ENCODE data around the gene ZFAND3. TPM values are rescaled to one million over a fixed set of nuclear protein-coding genes. Genes with fewer than 3 reads are reported as not detected.

Gene ZFAND3
- polyA plus RNA-seq, 1 donor from 2014 or later, result 19.7 TPM

GRCh38 chr6:37930288-37930971, 110.9 kb downstream of the ZFAND3 start:
- Histone ChIP-seq H3K9me3 (ENCODE audit: low read length) (no peaks in the 10 kb centered on the region), H3K79me2 (replicated peaks; ENCODE audit: insufficient read depth, low read length) (peaks cover 22% of the 10 kb centered on the region), H3K27ac (ENCODE audit: low read length) (no peak overlapping the region), H3K4me2 (ENCODE audit: low read length) (no peak overlapping the region), H3K9ac (ENCODE audit: low read length) (no peak overlapping the region), H3K9me2 (ENCODE audit: insufficient read depth, low read length) (no peaks in the 10 kb centered on the region), H3F3A (ENCODE audit: insufficient read depth, low read length, poor library complexity, severe bottlenecking) (no peaks in the 10 kb centered on the region), H3K27me3 (ENCODE audit: insufficient read depth, low read depth, low read length) (no peaks in the 10 kb centered on the region), H4K20me1 (ENCODE audit: insufficient read depth) (no peaks in the 10 kb centered on the region), H3K36me3 (ENCODE audit: insufficient read depth, low read length) (no peaks in the 10 kb centered on the region), H3K4me3 (ENCODE audit: low read length) (no peak overlapping the region), H2AFZ (ENCODE audit: low read depth, low read length) (no peak overlapping the region)
- TF ChIP-seq SMC3 (conservative IDR thresholded peaks at IDR 0.05; ENCODE audit: poor library complexity) (no peak), EP300 (conservative IDR thresholded peaks at IDR 0.05; ENCODE audit: poor library complexity, severe bottlenecking) (no peak), POLR2AphosphoS5 (IDR thresholded peaks at IDR 0.05) (no peak), EZH2 (IDR thresholded peaks at IDR 0.05; ENCODE audit: borderline replicate concordance, insufficient read depth, low read length, poor library complexity, severe bottlenecking) (no peak), TAF1 (IDR thresholded peaks at IDR 0.05; ENCODE audit: low read depth) (no peak), RAD21 (conservative IDR thresholded peaks at IDR 0.05) (no peak), CTCF (IDR thresholded peaks at IDR 0.05; ENCODE audit: poor library complexity, severe bottlenecking) (no peak), MXI1 (conservative IDR thresholded peaks at IDR 0.05; ENCODE audit: poor library complexity, severe bottlenecking) (no peak), REST (IDR thresholded peaks at IDR 0.05; ENCODE audit: borderline replicate concordance) (no peak)

GRCh38 chr6:37931066-37931465, 111.5 kb downstream of the ZFAND3 start:
- no peak for TF ChIP-seq TAF1 (IDR thresholded peaks at IDR 0.05; ENCODE audit: low read depth)
- no peak for TF ChIP-seq MXI1 (conservative IDR thresholded peaks at IDR 0.05; ENCODE audit: poor library complexity, severe bottlenecking)
- no peak for TF ChIP-seq RAD21 (conservative IDR thresholded peaks at IDR 0.05)
- TF ChIP-seq EZH2 (IDR thresholded peaks at IDR 0.05; ENCODE audit: borderline replicate concordance, insufficient read depth, low read length, poor library complexity, severe bottlenecking), result no peak
- TF ChIP-seq REST (IDR thresholded peaks at IDR 0.05; ENCODE audit: borderline replicate concordance), result no peak
- no peak for TF ChIP-seq EP300 (conservative IDR thresholded peaks at IDR 0.05; ENCODE audit: poor library complexity, severe bottlenecking)
- TF ChIP-seq POLR2AphosphoS5 (IDR thresholded peaks at IDR 0.05), result no peak
- no peak overlapping the region for H3K9ac ChIP-seq (ENCODE audit: low read length)
- H3K9me2 ChIP-seq (ENCODE audit: insufficient read depth, low read length), result no peaks in the 10 kb centered on the region
- no peak overlapping the region for H3K4me3 ChIP-seq (ENCODE audit: low read length)
- H4K20me1 ChIP-seq (ENCODE audit: insufficient read depth), result no peaks in the 10 kb centered on the region
- no peaks in the 10 kb centered on the region for H3K36me3 ChIP-seq (ENCODE audit: insufficient read depth, low read length)
- H3K9me3 ChIP-seq (ENCODE audit: low read length), result no peaks in the 10 kb centered on the region
- no peaks in the 10 kb centered on the region for H3K27me3 ChIP-seq (ENCODE audit: insufficient read depth, low read depth, low read length)
- H3K79me2 ChIP-seq (replicated peaks; ENCODE audit: insufficient read depth, low read length), result peaks cover 22% of the 10 kb centered on the region
- H3F3A ChIP-seq (ENCODE audit: insufficient read depth, low read length, poor library complexity, severe bottlenecking), result no peaks in the 10 kb centered on the region
- H3K4me2 ChIP-seq (ENCODE audit: low read length), result no peak overlapping the region
- no peak overlapping the region for H2AFZ ChIP-seq (ENCODE audit: low read depth, low read length)
- no peak overlapping the region for H3K27ac ChIP-seq (ENCODE audit: low read length)

Data from neural cell (in vitro differentiated cells).